Ishikawa (cell line): ENCODE data around the gene RMND1.

ENCODE experiments used
- CEBPB ChIP-seq: IDR thresholded peaks from 2 replicates; pipeline ENCODE4 v1.6.1; 2012
- CREB1 ChIP-seq: IDR thresholded peaks from 2 replicates; pipeline ENCODE4 v1.6.1; 2012; ENCODE audit warnings: low read depth
- EGR1 ChIP-seq: IDR thresholded peaks from 2 replicates; pipeline ENCODE4 v1.6.1; 2012
- TF ChIP-seq, protein P1 (sequence below): IDR thresholded peaks from 2 replicates; pipeline ENCODE4 v1.6.1; 2012
- TF ChIP-seq, protein P2 (sequence below): IDR thresholded peaks from 2 replicates; pipeline ENCODE4 v1.6.1; 2012; ENCODE audit warnings: low read depth, mild to moderate bottlenecking

DNA sequence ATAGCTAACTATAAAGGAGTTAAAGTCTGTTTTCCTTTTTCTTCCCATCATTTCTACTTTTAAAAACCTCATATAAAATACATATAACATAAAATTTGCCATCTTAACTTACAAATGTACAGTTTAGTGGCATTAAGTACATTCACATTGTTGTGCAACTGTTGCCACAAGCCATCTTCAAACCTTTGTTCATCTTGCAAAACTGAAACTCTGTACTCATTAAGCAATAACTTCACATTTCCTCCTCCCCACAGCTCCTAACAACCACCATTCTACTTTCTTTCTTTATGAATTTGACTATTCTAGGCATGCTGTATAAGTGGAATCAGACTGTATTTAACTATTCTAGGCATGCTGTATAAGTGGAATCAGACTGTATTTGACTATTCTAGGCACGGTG is 46.4 kb upstream of the RMND1 start:
- TF ChIP-seq, protein P1, sequence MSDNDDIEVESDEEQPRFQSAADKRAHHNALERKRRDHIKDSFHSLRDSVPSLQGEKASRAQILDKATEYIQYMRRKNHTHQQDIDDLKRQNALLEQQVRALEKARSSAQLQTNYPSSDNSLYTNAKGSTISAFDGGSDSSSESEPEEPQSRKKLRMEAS, result no peak
- TF ChIP-seq CEBPB (no peak), CREB1 (no peak), EGR1 (no peak)
- TF ChIP-seq, protein P2, sequence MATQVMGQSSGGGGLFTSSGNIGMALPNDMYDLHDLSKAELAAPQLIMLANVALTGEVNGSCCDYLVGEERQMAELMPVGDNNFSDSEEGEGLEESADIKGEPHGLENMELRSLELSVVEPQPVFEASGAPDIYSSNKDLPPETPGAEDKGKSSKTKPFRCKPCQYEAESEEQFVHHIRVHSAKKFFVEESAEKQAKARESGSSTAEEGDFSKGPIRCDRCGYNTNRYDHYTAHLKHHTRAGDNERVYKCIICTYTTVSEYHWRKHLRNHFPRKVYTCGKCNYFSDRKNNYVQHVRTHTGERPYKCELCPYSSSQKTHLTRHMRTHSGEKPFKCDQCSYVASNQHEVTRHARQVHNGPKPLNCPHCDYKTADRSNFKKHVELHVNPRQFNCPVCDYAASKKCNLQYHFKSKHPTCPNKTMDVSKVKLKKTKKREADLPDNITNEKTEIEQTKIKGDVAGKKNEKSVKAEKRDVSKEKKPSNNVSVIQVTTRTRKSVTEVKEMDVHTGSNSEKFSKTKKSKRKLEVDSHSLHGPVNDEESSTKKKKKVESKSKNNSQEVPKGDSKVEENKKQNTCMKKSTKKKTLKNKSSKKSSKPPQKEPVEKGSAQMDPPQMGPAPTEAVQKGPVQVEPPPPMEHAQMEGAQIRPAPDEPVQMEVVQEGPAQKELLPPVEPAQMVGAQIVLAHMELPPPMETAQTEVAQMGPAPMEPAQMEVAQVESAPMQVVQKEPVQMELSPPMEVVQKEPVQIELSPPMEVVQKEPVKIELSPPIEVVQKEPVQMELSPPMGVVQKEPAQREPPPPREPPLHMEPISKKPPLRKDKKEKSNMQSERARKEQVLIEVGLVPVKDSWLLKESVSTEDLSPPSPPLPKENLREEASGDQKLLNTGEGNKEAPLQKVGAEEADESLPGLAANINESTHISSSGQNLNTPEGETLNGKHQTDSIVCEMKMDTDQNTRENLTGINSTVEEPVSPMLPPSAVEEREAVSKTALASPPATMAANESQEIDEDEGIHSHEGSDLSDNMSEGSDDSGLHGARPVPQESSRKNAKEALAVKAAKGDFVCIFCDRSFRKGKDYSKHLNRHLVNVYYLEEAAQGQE, result no peak
